H9 (cell line): ENCODE data around the gene NDUFB8. TPM values are rescaled to one million over a fixed set of nuclear protein-coding genes. Genes with fewer than 3 reads are reported as not detected.

Source experiments
- DNase-seq: peaks from one replicate; pipeline ENCODE4 v3.0.0-alpha.2; 2017
- H2AFZ ChIP-seq: one replicate; pipeline ENCODE4 v1.6.1; 2013; ENCODE audit warnings: mild to moderate bottlenecking, low read length, control low read depth, moderate library complexity
- H2AK5ac ChIP-seq: 2 replicates; pipeline ENCODE4 v1.6.1; 2013; ENCODE audit warnings: low read length, control low read depth, mixed read lengths; ENCODE audit not compliant: insufficient read length
- H2BK120ac ChIP-seq: one replicate; pipeline ENCODE4 v1.6.1; 2013; ENCODE audit warnings: low read depth, mild to moderate bottlenecking, low read length, control low read depth, inconsistent platforms; ENCODE audit not compliant: poor library complexity, severe bottlenecking
- H2BK12ac ChIP-seq: 2 replicates; pipeline ENCODE4 v1.6.1; 2013; ENCODE audit warnings: low read length, control low read depth, mixed read lengths, low read depth; ENCODE audit not compliant: insufficient read length
- H2BK15ac ChIP-seq: 2 replicates; pipeline ENCODE4 v1.6.1; 2013; ENCODE audit warnings: low read depth, low read length, control low read depth
- H2BK20ac ChIP-seq: one replicate; pipeline ENCODE4 v1.6.1; 2013; ENCODE audit warnings: low read depth, mild to moderate bottlenecking, low read length, control low read depth, inconsistent platforms; ENCODE audit not compliant: poor library complexity, severe bottlenecking
- H2BK5ac ChIP-seq: 2 replicates; pipeline ENCODE4 v1.6.1; 2013; ENCODE audit warnings: low read length, control low read depth, mixed read lengths; ENCODE audit not compliant: insufficient read length
- H3K14ac ChIP-seq: 2 replicates; pipeline ENCODE4 v1.6.1; 2013; ENCODE audit warnings: low read length, control low read depth; ENCODE audit not compliant: insufficient read depth
- H3K18ac ChIP-seq: 2 replicates; pipeline ENCODE4 v1.6.1; 2013; ENCODE audit warnings: low read depth, mild to moderate bottlenecking, mixed read lengths, low read length, control low read depth; ENCODE audit not compliant: insufficient read length
- H3K23ac ChIP-seq: 2 replicates; pipeline ENCODE4 v1.6.1; 2013; ENCODE audit warnings: low read length, control low read depth, mixed read lengths, low read depth; ENCODE audit not compliant: insufficient read length
- H3K23me2 ChIP-seq: 2 replicates; pipeline ENCODE4 v1.6.1; 2013; ENCODE audit warnings: low read depth, mild to moderate bottlenecking, mixed read lengths, low read length, control low read depth; ENCODE audit not compliant: insufficient read length, poor library complexity, severe bottlenecking
- H3K27ac ChIP-seq: 2 replicates; pipeline ENCODE4 v1.5.1; 2013; ENCODE audit warnings: low read length, control low read depth, mixed read lengths, low read depth; ENCODE audit not compliant: insufficient read length
- H3K27me3 ChIP-seq: 2 replicates; pipeline ENCODE4 v1.6.1; 2013; ENCODE audit warnings: low read length, control low read depth, inconsistent platforms; ENCODE audit not compliant: insufficient read depth
- H3K4ac ChIP-seq: 2 replicates; pipeline ENCODE4 v1.6.1; 2013; ENCODE audit warnings: low read depth, mild to moderate bottlenecking, control low read depth, inconsistent platforms, low read length, moderate library complexity
- H3K4me1 ChIP-seq: 2 replicates; pipeline ENCODE4 v1.6.1; 2013; ENCODE audit warnings: low read length, control low read depth, inconsistent platforms; ENCODE audit not compliant: insufficient read depth
- H3K4me2 ChIP-seq: 2 replicates; pipeline ENCODE4 v1.6.1; 2013; ENCODE audit warnings: low read length, control low read depth, mixed read lengths; ENCODE audit not compliant: insufficient read length, insufficient read depth
- H3K56ac ChIP-seq: 2 replicates; pipeline ENCODE4 v1.6.1; 2013; ENCODE audit warnings: low read depth, mild to moderate bottlenecking, mixed read lengths, low read length, control low read depth; ENCODE audit not compliant: insufficient read length
- H3K79me1 ChIP-seq: 2 replicates; pipeline ENCODE4 v1.6.1; 2013; ENCODE audit warnings: low read depth, mild to moderate bottlenecking, moderate library complexity, low read length, control low read depth, inconsistent platforms; ENCODE audit not compliant: insufficient read depth, poor library complexity, severe bottlenecking
- H3K79me2 ChIP-seq: 2 replicates; pipeline ENCODE4 v1.6.1; 2013; ENCODE audit warnings: low read length, control low read depth, inconsistent platforms; ENCODE audit not compliant: insufficient read depth
- H3K9ac ChIP-seq: 2 replicates; pipeline ENCODE4 v1.6.1; 2013; ENCODE audit warnings: low read length, control low read depth, mixed read lengths; ENCODE audit not compliant: insufficient read length; ENCODE audit errors: extremely low read depth
- H3K9me3 ChIP-seq: one replicate; pipeline ENCODE4 v1.6.1; 2013; ENCODE audit warnings: low read depth, low read length, inconsistent platforms; ENCODE audit not compliant: control insufficient read depth
- H3T11ph ChIP-seq: one replicate; pipeline ENCODE4 v1.6.1; 2013; ENCODE audit warnings: mild to moderate bottlenecking, low read length, control low read depth, inconsistent platforms
- H4K20me1 ChIP-seq: one replicate; pipeline ENCODE4 v1.6.1; 2013; ENCODE audit not compliant: control insufficient read depth, insufficient read length, insufficient read depth
- H4K5ac ChIP-seq: 2 replicates; pipeline ENCODE4 v1.6.1; 2013; ENCODE audit warnings: low read depth, mild to moderate bottlenecking, mixed read lengths, low read length, control low read depth; ENCODE audit not compliant: insufficient read length
- H4K8ac ChIP-seq: replicated peaks from 2 replicates; pipeline ENCODE4 v1.6.1; 2013; ENCODE audit warnings: low read length, control low read depth, mixed read lengths, low read depth; ENCODE audit not compliant: insufficient read length
- H4K91ac ChIP-seq: 2 replicates; pipeline ENCODE4 v1.6.1; 2013; ENCODE audit warnings: low read depth, mild to moderate bottlenecking, moderate library complexity, mixed read lengths, low read length, control low read depth; ENCODE audit not compliant: insufficient read length
- H3K27ac Mint-ChIP-seq, 3 experiments: 2 replicates in 2 of 3; 3 replicates in 1 of 3; pipeline ENCODE4 v1.8.0; 2020 to 2021; ENCODE audit warnings: mixed read lengths in 3 of 3, mild to moderate bottlenecking in 1 of 3, moderate library complexity in 1 of 3
- H3K27me3 Mint-ChIP-seq: 2 replicates; pipeline ENCODE4 v1.8.0; 2021; ENCODE audit warnings: low read depth, mild to moderate bottlenecking, moderate library complexity, mixed read lengths
- H3K36me3 Mint-ChIP-seq, 3 experiments: 2 replicates in 2 of 3; 3 replicates in 1 of 3; pipeline ENCODE4 v1.8.0; 2020 to 2021; ENCODE audit warnings: low read depth in 3 of 3, mixed read lengths in 3 of 3; ENCODE audit not compliant: insufficient read depth in 1 of 3
- H3K4me1 Mint-ChIP-seq, 2 experiments: 2 replicates each; pipeline ENCODE4 v1.8.0; 2020; ENCODE audit warnings: mixed read lengths in 2 of 2
- H3K4me3 Mint-ChIP-seq, 2 experiments: 2 replicates in 1 of 2; 3 replicates in 1 of 2; pipeline ENCODE4 v1.8.0; 2020 to 2021; ENCODE audit warnings: mild to moderate bottlenecking in 2 of 2, mixed read lengths in 2 of 2, moderate library complexity in 1 of 2
- H3K9me3 Mint-ChIP-seq, 2 experiments: 2 replicates in 1 of 2; 3 replicates in 1 of 2; pipeline ENCODE4 v1.8.0; 2020; ENCODE audit warnings: mild to moderate bottlenecking in 2 of 2, mixed read lengths in 2 of 2, moderate library complexity in 1 of 2
- WGBS: extraction: QIAGEN DNeasy Blood & Tissue Kit; methylation state at CpG from one replicate; pipeline ENCODE4 v1.1.7; 2013; ENCODE audit warnings: missing lambda C conversion rate, low lambda C conversion rate, mixed read lengths; ENCODE audit not compliant: insufficient read length; ENCODE audit errors: extremely low coverage; 5-methylcytosine and 5-hydroxymethylcytosine counted together
- total RNA-seq: library from RNA; stranded (reverse); gene quantifications from 2 replicates; pipeline ENCODE4 v1.2.1, GENCODE V29; 2021
- TF ChIP-seq, protein P1 (sequence below): fragments of 200-600 bp; sonication (generic); conservative IDR thresholded peaks from 3 replicates; pipeline ENCODE4 v1.8.0; 2021; ENCODE audit warnings: antibody characterized with exemption, mild to moderate bottlenecking

Gene NDUFB8
- total RNA-seq, 1 experiment from 2014 or later: 205 TPM

DNA sequence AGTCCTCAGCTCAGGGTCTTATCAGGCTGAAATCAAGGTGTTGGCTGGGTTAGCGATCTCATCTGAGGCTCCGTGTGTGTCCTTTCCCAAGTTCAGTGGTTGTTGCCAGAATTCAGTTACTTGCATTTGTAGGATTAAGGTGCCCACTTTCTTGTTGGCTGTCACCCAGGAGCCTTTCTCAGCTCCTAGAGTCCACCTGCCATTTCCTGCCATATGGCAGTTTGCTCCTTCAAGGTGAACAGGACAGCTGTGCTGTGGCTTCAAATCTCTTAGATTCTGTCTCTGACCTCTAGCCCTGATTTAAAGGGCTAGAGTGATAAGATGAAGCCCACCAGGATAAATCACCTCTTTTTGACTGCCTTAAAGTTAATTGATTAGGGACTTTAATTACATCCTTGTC lies 5.1 kb upstream of the NDUFB8 start:
- H4K91ac ChIP-seq: no peak overlapping the region
- Mint-ChIP-seq H3K36me3 (peaks cover 9 to 30% (median 23%) of the 10 kb centered on the region in 3 experiments), H3K4me1 (peaks cover 7 to 12% of the 10 kb centered on the region in 2 experiments), H3K27ac (no peak overlapping the region), H3K4me3 (no peak overlapping the region), H3K27me3 (no peaks in the 10 kb centered on the region), H3K9me3 (no peaks in the 10 kb centered on the region)
- H2BK120ac ChIP-seq: no peak overlapping the region
- H3K23me2 ChIP-seq: peaks cover 9% of the 10 kb centered on the region
- no peak overlapping the region for H3K14ac ChIP-seq
- no peak overlapping the region for H2AK5ac ChIP-seq
- no peak for DNase-seq
- no peak overlapping the region for H3K4me2 ChIP-seq
- H2AFZ ChIP-seq: no peak overlapping the region
- H4K20me1 ChIP-seq: no peaks in the 10 kb centered on the region
- TF ChIP-seq, protein P1, sequence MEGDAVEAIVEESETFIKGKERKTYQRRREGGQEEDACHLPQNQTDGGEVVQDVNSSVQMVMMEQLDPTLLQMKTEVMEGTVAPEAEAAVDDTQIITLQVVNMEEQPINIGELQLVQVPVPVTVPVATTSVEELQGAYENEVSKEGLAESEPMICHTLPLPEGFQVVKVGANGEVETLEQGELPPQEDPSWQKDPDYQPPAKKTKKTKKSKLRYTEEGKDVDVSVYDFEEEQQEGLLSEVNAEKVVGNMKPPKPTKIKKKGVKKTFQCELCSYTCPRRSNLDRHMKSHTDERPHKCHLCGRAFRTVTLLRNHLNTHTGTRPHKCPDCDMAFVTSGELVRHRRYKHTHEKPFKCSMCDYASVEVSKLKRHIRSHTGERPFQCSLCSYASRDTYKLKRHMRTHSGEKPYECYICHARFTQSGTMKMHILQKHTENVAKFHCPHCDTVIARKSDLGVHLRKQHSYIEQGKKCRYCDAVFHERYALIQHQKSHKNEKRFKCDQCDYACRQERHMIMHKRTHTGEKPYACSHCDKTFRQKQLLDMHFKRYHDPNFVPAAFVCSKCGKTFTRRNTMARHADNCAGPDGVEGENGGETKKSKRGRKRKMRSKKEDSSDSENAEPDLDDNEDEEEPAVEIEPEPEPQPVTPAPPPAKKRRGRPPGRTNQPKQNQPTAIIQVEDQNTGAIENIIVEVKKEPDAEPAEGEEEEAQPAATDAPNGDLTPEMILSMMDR: no peak
- no CpG with 5 or more reads among the region's 2 CpGs for WGBS
- no peak overlapping the region for H2BK5ac ChIP-seq
- no peak overlapping the region for H3K18ac ChIP-seq
- H3K9ac ChIP-seq: no peak overlapping the region
- no peak overlapping the region for H2BK15ac ChIP-seq
- no peaks in the 10 kb centered on the region for H3K27me3 ChIP-seq
- H4K5ac ChIP-seq: no peak overlapping the region
- no peak overlapping the region for H3K56ac ChIP-seq
- H3K4ac ChIP-seq: no peak overlapping the region
- no peak overlapping the region for H4K8ac ChIP-seq
- no peaks in the 10 kb centered on the region for H3K9me3 ChIP-seq
- H2BK20ac ChIP-seq: no peak overlapping the region
- H3K27ac ChIP-seq: no peak overlapping the region
- no peak overlapping the region for H3K23ac ChIP-seq
- H3K79me1 ChIP-seq: peaks cover 10% of the 10 kb centered on the region
- H2BK12ac ChIP-seq: no peak overlapping the region
- no peak overlapping the region for H3T11ph ChIP-seq
- peaks cover 3% of the 10 kb centered on the region for H3K4me1 ChIP-seq
- peaks cover 12% of the 10 kb centered on the region; the same call in 1 of the 2 replicates for H3K79me2 ChIP-seq
